HT1080 (cell line): Measurements from ENCODE around the gene PPDPF. TPM values are rescaled to one million over a fixed set of nuclear protein-coding genes. Genes with fewer than 3 reads are reported as not detected.

Experiments
- DNase-seq: peaks from one replicate; pipeline ENCODE4 v3.0.0-alpha.2; 2015; ENCODE audit warnings: low read depth
- total RNA-seq: library from RNA; depleted of rRNA; stranded (reverse); fragments of >200 nt; shearing (Covaris generic); gene quantifications from 2 replicates; pipeline ENCODE4 v1.2.3, GENCODE V29; 2014

Gene PPDPF
- total RNA-seq, 1 experiment from 2014 or later = 143 TPM

- DNase-seq = peak; percentile 35
Observed at GRCh38 chr20:63536241-63536977, 15.8 kb downstream of the PPDPF start.

DNA sequence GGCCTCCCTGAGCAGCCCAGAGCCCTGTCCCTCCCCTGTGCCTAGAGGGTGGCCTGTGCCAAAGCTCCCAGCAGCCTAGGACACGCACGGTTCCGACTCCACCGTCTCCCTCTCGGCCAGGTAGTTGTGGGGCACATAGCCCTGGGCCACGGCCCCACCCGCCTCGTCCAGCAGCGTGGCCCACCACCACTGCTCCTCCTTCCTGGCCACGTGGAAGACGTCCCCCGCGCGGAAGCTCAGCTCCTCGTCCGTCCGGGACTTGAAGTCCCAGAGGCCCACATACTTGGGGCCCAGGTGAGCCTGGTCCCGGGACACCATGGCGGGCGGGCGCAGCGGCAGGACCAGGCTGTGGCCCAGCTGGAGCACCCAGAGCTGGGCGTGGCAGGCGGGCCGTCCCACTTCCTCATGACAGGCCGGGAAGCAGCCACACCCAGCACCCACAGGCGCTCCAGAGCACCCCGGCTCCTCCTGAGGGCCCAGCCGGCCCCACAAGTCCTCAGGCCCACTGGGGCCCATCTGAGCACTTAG, 16.5 kb downstream of the PPDPF start, which contains the start of gene PTK6:
Gene PTK6 (minus strand): TSS at position 380 of the 528 bp plus-strand sequence. CDS start 62 bp downstream, at position 318.
- DNase-seq = no peak

DNA sequence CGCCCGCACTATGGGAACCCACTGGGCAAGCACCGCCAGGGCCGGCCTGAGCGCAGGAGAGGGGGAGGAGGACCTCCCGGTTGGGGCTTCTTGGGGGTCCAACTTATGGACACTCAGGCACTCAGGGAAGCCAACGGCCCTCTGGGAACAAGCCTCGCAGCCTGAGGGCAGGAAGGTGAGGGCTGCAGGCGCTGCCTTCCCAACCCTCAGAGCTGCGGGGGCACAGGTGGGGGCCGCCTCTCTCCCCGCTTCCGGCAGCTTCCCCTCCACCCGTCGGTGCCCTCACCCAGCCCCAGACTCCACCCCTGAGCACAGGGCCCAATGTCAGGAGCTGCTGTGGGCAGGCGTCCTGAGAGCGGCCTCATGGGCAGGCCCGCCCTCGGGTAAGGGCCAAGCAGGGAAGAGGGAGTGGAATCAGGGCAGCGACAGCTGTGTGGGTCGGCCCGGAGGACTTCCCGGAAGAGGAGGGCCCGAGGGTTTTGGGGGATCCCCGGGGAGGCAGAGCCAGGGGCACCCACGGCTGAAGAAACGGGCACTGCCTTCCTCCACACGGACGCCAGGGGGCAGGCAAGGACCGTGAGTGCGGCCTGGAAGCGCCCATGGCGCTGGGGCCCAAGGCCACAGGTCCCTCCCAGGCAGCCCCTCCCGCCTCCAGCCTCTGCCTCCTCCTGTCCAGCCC, 17.1 kb downstream of the PPDPF start:
- DNase-seq = peak; percentile 95

DNA sequence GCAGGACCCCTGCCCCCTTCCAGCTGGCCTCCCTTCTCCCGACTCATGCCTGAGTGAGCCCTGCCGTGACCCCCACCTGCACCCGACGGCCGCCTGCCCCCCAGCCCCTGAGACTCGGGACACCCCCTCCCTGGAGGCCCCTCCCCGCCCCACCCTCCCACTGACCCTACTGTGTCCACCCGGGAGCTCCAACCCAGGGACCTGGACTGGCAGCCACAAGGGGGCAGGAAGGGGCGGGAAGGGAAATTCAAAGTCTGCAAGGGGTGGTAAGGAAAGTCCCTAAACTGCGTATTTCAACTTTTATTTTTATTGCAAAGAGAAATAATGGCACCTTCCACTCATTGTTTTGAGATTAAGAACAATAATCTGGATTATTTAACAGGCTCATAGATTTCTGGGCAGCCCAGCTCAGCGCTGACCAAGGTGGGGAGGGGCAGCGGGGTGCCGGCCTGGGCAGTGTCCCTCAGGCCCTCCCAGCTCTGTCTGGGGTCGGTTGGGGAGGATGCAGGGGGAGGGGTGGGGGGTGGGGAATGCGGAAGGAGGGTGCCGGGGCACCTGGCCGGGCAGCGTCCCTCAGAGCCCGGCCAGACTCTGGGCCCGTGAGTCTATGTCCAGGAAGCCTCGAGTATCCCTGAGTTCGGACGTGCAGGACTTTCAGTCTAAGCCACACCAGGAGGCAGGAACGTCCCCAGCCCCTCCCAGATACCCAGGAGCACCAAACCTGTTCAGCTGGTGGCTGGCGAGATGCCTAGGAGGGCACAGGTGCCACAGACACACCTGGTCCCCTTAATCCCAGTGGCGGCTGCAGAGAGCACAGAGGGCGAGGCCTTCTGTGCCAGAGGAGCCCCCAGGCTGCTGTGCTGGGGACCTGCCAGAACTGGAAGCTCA, 17.9 kb downstream of the PPDPF start:
- peak; percentile 32 for DNase-seq

DNA sequence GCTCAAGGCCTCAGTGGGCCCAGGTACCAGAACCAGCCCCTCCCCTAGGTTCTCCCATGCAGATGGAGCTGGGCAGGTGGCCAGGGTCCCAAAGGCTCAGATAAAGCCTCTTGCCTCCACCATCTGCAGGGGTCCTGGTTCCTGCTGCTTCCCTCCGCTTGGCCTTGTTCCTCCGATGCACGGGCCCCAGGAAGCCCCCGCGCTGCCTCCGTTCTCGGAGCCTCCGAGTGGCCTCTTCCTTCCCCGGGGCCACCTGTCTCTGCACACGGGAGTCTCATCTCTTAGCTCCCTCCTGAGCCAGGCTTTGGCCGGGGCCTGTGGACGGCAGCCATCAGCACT, 18.5 kb downstream of the PPDPF start:
- DNase-seq = no peak

DNA sequence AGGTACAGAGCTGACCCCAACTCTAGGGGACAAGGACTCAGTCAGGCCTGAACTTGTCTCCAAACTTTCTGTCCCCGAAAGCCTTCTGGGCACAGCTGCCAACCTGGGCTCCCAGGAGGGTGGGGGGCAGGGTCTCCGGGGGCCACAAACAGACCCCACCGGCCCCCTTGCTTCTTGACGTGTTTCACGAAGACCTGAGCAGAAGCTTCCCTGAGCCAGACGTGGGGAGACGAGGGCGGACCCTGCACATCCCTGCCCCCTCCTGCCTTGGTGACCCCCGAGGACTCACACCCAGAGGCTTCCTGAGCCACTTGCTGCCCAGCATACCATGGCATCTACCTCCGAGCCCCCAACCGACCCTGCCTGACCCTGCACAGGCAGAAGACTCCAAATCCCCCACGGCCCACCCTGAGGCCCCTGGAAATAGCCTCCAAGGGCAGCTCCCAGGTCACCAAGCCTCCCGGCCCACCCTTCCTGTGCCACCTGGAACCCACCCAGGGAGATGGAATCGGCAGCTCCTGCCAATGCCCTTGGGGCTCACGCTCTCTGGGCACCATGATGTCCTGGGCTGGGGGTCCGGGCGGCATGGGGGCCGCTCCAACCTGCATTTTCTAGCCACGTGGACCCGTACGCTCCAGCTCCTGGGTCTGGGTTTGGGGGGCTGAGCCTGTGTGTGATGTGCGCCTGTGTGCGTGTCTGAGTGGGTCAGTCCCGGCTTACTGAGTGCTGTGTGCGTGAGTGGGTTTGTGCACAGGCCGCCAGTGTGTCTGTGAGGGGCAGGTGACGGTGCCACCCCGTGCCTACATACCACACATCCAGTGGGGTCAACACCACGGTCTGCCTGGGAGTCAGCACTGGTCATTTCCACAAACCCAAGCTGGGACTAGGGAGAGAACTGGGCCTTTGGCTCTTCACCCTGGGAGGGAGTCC, 19.1 kb downstream of the PPDPF start:
- DNase-seq = no peak

DNA sequence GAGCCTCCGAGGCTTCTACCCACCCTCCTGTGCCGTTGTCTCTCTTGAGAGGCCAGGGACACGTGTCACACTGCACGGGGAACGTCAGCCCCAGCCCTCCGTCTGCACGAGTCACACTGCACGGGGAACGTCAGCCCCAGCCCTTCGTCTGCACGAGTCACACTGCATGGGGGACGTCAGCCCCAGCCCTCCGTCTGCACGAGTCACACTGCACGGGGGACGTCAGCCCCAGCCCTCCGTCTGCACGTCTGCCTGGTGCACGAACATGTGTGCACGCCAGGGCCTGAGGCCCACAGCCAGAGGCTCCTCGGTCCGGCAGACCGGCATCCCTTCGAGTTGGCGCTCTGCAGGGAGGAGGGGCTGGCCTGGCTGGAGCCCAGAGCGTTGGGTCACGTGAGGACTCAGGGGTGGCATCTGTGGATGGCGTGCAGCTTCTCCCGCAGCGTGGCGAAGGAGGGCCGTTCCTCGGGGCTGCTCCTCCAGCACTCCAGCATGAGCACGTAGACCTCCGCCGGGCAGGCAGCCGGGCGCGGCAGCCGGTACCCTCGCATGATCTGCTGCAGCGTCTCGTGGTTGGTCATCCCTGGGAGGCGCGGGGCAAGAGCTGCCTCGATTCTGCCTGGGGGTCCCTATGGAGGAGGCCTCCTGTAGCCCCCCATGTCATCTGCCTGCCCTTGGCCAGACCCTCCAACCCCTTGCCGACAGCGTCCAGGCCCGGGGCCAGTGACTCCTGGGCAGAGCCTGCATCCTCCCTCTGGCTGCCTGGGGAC, 20.0 kb downstream of the PPDPF start:
- no peak for DNase-seq

GRCh38 chr20:63541371-63541770, 20.8 kb downstream of the PPDPF start:
- DNase-seq = no peak

GRCh38 chr20:63542031-63542559, 21.5 kb downstream of the PPDPF start:
- no peak for DNase-seq

- no peak for DNase-seq
Observed at GRCh38 chr20:63542696-63543095, 22.1 kb downstream of the PPDPF start.

DNA sequence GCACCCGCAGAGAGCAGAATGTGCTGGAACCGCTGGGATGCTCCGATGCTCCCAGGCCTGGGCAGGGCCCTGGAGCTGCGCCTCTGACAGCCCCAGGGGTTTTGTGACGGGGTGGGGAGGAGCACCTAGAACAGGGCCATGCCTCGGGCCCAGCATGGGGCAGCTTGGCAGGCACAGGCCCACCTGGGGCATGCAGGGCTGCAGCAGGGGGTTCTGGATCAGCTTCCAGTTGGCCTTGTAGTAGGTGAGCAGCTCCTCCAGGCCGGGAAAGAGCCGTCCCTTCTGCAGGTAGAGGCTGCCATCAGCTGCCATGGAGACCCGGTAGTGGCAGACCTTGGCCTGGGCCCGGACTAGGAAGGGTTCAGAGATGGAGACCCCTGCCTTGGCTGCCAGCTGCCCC, 22.6 kb downstream of the PPDPF start:
- DNase-seq = no peak

GRCh38 chr20:63543733-63544132, 23.2 kb downstream of the PPDPF start:
- DNase-seq = no peak

DNA sequence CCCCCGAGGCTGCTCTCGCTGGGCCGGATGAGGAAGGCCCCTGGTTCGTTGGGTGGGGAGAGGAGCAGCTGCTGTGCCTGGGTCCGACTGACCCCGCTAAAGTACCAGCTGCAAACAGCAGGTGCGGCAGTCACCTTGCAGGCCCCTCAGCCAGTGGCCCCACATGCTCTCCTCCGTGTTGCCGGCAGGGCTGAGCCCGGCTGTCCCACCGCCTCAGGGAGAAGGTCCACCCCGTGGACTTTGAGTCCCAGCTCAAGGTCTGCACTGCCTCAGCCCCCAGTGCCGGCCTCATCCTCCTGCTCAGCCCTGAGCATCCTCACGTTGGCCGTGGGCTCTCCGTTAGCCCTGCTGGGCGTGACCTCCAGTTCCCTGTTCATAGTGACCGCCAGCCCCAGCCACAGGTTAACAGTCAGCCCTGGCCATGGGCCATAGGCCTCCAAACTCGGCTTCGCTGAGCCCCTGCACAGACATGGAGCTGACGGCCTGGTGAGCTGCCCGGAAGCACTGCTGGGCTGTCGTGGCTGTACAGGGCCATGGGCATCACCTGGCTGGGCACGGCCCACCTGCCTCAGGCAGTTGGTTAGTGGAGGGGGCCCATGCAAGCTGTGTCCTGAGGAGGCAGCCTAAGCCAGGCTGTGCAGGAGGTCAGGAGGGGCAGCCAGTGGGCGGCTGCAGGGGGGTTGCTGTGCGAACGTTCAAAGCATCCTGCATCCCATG, 23.8 kb downstream of the PPDPF start:
- DNase-seq = no peak

GRCh38 chr20:63544958-63545516, 24.5 kb downstream of the PPDPF start:
- DNase-seq = peak; percentile 53

- no peak for DNase-seq
Observed at GRCh38 chr20:63545814-63546213, 25.2 kb downstream of the PPDPF start.

- no peak for DNase-seq
Observed at GRCh38 chr20:63546256-63546955, 25.8 kb downstream of the PPDPF start.

DNA sequence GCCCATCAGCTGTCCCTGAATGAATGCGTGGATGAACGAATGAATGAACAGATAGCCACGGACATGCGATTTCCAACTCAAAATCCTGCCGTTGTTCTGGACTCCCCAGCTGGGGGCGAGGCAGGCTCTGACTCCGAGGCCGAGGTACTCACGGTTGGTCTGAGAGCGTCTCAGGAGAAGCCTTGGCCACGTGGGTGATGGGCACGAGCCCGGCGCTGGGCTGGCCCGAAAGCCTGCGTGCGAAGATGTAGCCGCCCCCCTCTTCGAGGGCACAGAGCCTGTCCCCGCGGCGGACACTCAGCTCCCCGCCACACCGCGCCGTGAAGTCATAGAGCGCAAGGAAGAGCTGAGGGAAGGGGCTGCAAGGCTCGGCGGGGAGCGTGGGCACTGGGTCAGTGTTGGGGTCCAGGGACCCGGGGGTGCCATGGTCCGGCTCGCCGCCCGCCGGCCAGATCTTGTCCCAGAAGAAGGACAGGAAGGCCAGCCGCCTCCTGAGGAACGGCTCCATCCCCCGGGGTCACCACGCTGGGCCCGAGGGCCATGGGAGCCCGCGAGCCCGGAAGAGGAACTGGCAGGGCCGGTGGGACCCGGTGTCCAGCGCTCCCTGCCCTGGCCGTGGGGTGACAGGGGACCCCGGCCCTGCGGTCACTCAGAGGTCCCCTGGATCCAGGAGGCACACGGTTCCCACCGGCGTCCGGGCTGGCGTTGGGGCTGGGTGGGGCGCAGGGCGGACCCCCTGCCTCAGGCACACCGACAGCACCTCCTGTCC, 26.6 kb downstream of the PPDPF start:
- no peak for DNase-seq
